Esophagus muscularis mucosa (tissue), 4 donors: Measurements from ENCODE around the gene PLEKHG3. TPM values are rescaled to one million over a fixed set of nuclear protein-coding genes. Genes with fewer than 3 reads are reported as not detected.

Experiments
- DNase-seq: peaks from one replicate; pipeline ENCODE4 v3.0.0-alpha.2; 2017; ENCODE audit errors: extremely low spot score
- H3K27ac ChIP-seq, 4 donors: fragments of 200-600 bp; sonication (generic); replicated peaks in 1 of 4; 1 replicate in 3 of 4; 2 replicates in 1 of 4; pipeline ENCODE4 v1.5.1; 2016 to 2019; ENCODE audit warnings: mild to moderate bottlenecking in 1 of 4
- H3K27me3 ChIP-seq, 4 donors: fragments of 200-600 bp; sonication (generic); one replicate each; pipeline versions ENCODE4 v1.5.1 to v1.6.0; 2016 to 2019
- H3K36me3 ChIP-seq, 4 donors: fragments of 200-600 bp; sonication (generic); one replicate each; pipeline ENCODE4 v1.5.1; 2016 to 2019
- H3K4me1 ChIP-seq, 4 donors: fragments of 200-600 bp; sonication (generic); one replicate each; pipeline ENCODE4 v1.5.1; 2016 to 2019
- H3K4me3 ChIP-seq, 4 donors: fragments of 200-600 bp; sonication (generic); 1 replicate in 2 of 4; 2 replicates in 2 of 4; pipeline ENCODE4 v1.5.1; 2016 to 2019; ENCODE audit warnings: mild to moderate bottlenecking in 4 of 4, moderate library complexity in 1 of 4
- H3K9me3 ChIP-seq, 4 donors: fragments of 200-600 bp; sonication (generic); 1 replicate in 3 of 4; 2 replicates in 1 of 4; pipeline ENCODE4 v1.5.1; 2016 to 2019
- CTCF ChIP-seq, 3 experiments: fragments of 200-600 bp in 2 of 3; fragments of 450-650 bp in 1 of 3; sonication (generic) in 2 of 3; IDR thresholded peaks; one replicate each; pipeline ENCODE4 v1.5.1; 2017 to 2019; ENCODE audit warnings: antibody characterized with exemption in 3 of 3, mild to moderate bottlenecking in 2 of 3, moderate library complexity in 1 of 3
- EP300 ChIP-seq: sonication (generic); formaldehyde crosslinking; IDR thresholded peaks from one replicate; pipeline ENCODE4 v1.6.1; 2017; ENCODE audit warnings: antibody characterized with exemption
- POLR2A ChIP-seq: fragments of 450-650 bp; IDR thresholded peaks from one replicate; pipeline ENCODE4 v1.6.1; 2017; ENCODE audit warnings: antibody characterized with exemption, moderate library complexity, mild to moderate bottlenecking, low read depth
- POLR2AphosphoS5 ChIP-seq, 2 donors: sonication (generic); formaldehyde crosslinking; IDR thresholded peaks; one replicate each; pipeline ENCODE4 v1.6.1; 2017; ENCODE audit warnings: antibody characterized with exemption in 2 of 2
- WGBS: methylation state at CpG from one replicate; pipeline ENCODE4 v1.1.5; 2018; 5-methylcytosine and 5-hydroxymethylcytosine counted together
- intact Hi-C: fragments of 100-400 bp; cut with DNase I; formaldehyde crosslinking; loops from one replicate; pipeline ENCODE4 v1.15.1; 2023
- total RNA-seq, 4 donors: library from RNA; depleted of rRNA; stranded (reverse); fragments of >200 nt; gene quantifications; one replicate each; pipeline versions ENCODE4 v1.1.0 to v1.2.1, GENCODE V29; 2016

PLEKHG3 gene
- total RNA-seq, 4 donors from 2014 or later, result 21.7 to 66.7 (median 35.1) TPM

GRCh38 chr14:64795921-64796320 is 91.7 kb downstream of the PLEKHG3 start:
- H3K36me3 ChIP-seq, result peaks cover 0 to 90% (median 0%) of the 10 kb centered on the region in 4 donors
- TF ChIP-seq CTCF (IDR thresholded peaks at IDR 0.05) (no peak), POLR2AphosphoS5 (IDR thresholded peaks at IDR 0.05) (no peak), EP300 (no peak), POLR2A (no peak)

GRCh38 chr14:64796369-64796768 is 92.1 kb downstream of the PLEKHG3 start:
- Histone ChIP-seq H3K4me1 (no peaks in the 10 kb centered on the region), H3K36me3 (peaks cover 0 to 90% (median 0%) of the 10 kb centered on the region in 4 donors), H3K4me3 (no peak overlapping the region), H3K27ac (no peak overlapping the region), H3K27me3 (peaks cover 0 to 4% (median 0%) of the 10 kb centered on the region in 4 donors), H3K9me3 (no peaks in the 10 kb centered on the region)
- intact Hi-C loops, result no loop called here
- no peak for TF ChIP-seq CTCF (IDR thresholded peaks at IDR 0.05)
- no peak for DNase-seq
- WGBS, result 93% methylated on average over 11 of the region's 11 CpGs

More at GRCh38 chr14:64795921-64796320, 91.7 kb downstream of the PLEKHG3 start:
- Histone ChIP-seq H3K27ac (no peak overlapping the region), H3K9me3 (no peaks in the 10 kb centered on the region), H3K4me1 (no peaks in the 10 kb centered on the region), H3K4me3 (no peak overlapping the region), H3K27me3 (peaks cover 0 to 4% (median 0%) of the 10 kb centered on the region in 4 donors)
- intact Hi-C loops, result no loop called here
- no peak for DNase-seq
- 85% methylated on average over 3 of the region's 3 CpGs for WGBS

GRCh38 chr14:64799555-64799954 is 95.3 kb downstream of the PLEKHG3 start:
- no peaks in the 10 kb centered on the region for H3K4me1 ChIP-seq
- H3K9me3 ChIP-seq, result no peaks in the 10 kb centered on the region
- no peak overlapping the region for H3K27ac ChIP-seq
- no peak overlapping the region for H3K4me3 ChIP-seq
- peaks cover 0 to 4% (median 0%) of the 10 kb centered on the region in 4 donors for H3K27me3 ChIP-seq
- no peak for DNase-seq
- TF ChIP-seq EP300, result no peak
- TF ChIP-seq CTCF (IDR thresholded peaks at IDR 0.05), result no peak
- no peak for TF ChIP-seq POLR2AphosphoS5 (IDR thresholded peaks at IDR 0.05)
- no peak for TF ChIP-seq POLR2A
- intact Hi-C loops, result no loop called here
- 97% methylated on average over 6 of the region's 10 CpGs for WGBS
- peaks cover 0 to 69% (median 0%) of the 10 kb centered on the region in 4 donors for H3K36me3 ChIP-seq

Other genes starting within 250 kb of the PLEKHG3 start
- 1 to 10 TPM in 2 of 4 donors, under 1 TPM in 2; 0.45 to 2.1 (median 1.4) TPM for gene AKAP5, start 238.9 kb upstream of the PLEKHG3 start, total RNA-seq
- gene ZBTB25, start 200.6 kb upstream of the PLEKHG3 start, total RNA-seq, result 10 to 100 TPM in 2 of 4 donors, 1 to 10 TPM in 2; 7.3 to 13.3 (median 10.4) TPM
- gene ZBTB1, start 199.7 kb upstream of the PLEKHG3 start, total RNA-seq, result 10 to 100 TPM; 31.4 to 41.9 (median 35.3) TPM
- gene HSPA2, start 163.7 kb upstream of the PLEKHG3 start, total RNA-seq, result 100 to 1,000 TPM; 196 to 334 (median 265) TPM
- gene PPP1R36, start 154.5 kb upstream of the PLEKHG3 start, total RNA-seq, result under 1 TPM in 3 of 4 donors, not detected in 1; 0.34 to 0.83 (median 0.71) TPM
- 1 to 10 TPM in 3 of 4 donors, under 1 TPM in 1; 0.83 to 2.5 (median 1.8) TPM for gene SPTB, start 175.5 kb downstream of the PLEKHG3 start, total RNA-seq
- 100 to 1,000 TPM in 3 of 4 donors, 10 to 100 TPM in 1; 67.0 to 138 (median 107) TPM for gene CHURC1, start 210.0 kb downstream of the PLEKHG3 start, total RNA-seq
- not detected for gene GPX2, start 238.3 kb downstream of the PLEKHG3 start, total RNA-seq